G401 (cell line): ENCODE results near the gene TMEM37. TPM values are rescaled to one million over a fixed set of nuclear protein-coding genes. Genes with fewer than 3 reads are reported as not detected.
A peak's percentile ranks its signal among the peaks of the same experiment; 100 is the strongest.
"Not testable (repeated sequence)": the region's sequence is repeated elsewhere in the genome, so short reads cannot be mapped to it uniquely, and the experiment has no call there.

Experiments used
- DNase-seq: peaks from one replicate; pipeline ENCODE4 v3.0.0-alpha.2; 2015; ENCODE audit warnings: low spot score
- in situ Hi-C: cut with HindIII; loops from 2 replicates; pipeline ENCODE4 v1.10.0; 2016; ENCODE audit warnings: low sequenced_read_pairs, mixed read lengths
- total RNA-seq: library from RNA; depleted of rRNA; stranded (reverse); fragments of >200 nt; shearing (Covaris generic); gene quantifications from 2 replicates; pipeline ENCODE4 v1.2.3, GENCODE V29; 2014; rRNA removed

TMEM37 gene
- 0.37 and 3.1 TPM in 2 replicates for total RNA-seq

GRCh38 chr2:119431155-119431975 lies at the start of gene TMEM37:
TMEM37 (plus strand) TSS chr2:119431854; CDS start chr2:119431904, 50 bp downstream.
- DNase-seq, result no peak
- in situ Hi-C loops, result no loop called here

- in situ Hi-C loops, result no loop called here
These were observed 48.1 kb upstream of the TMEM37 start for GRCh38 chr2:119383410-119384140.

GRCh38 chr2:119384971-119385370 lies 46.7 kb upstream of the TMEM37 start:
- in situ Hi-C loops, result no loop called here
- no peak for DNase-seq

More at GRCh38 chr2:119383410-119384140, 48.1 kb upstream of the TMEM37 start:
- peak; percentile 84 for DNase-seq

GRCh38 chr2:119385466-119385865 lies 46.2 kb upstream of the TMEM37 start:
- in situ Hi-C loops, result no loop called here
- no peak for DNase-seq

- peak; percentile 52 for DNase-seq
- in situ Hi-C loops, result no loop called here
These were observed 44.1 kb upstream of the TMEM37 start for GRCh38 chr2:119387381-119388129.

GRCh38 chr2:119389615-119390306 lies 41.9 kb upstream of the TMEM37 start:
- in situ Hi-C loops, result no loop called here
- peak; percentile 23 for DNase-seq

- no peak for DNase-seq
- in situ Hi-C loops, result no loop called here
These were observed 37.5 kb upstream of the TMEM37 start for GRCh38 chr2:119393971-119394748.

GRCh38 chr2:119397196-119397595 lies 34.5 kb upstream of the TMEM37 start:
- no peak for DNase-seq
- in situ Hi-C loops, result no loop called here

- in situ Hi-C loops, result no loop called here
- DNase-seq, result no peak
These were observed 29.5 kb upstream of the TMEM37 start for GRCh38 chr2:119402106-119402505.

- no peak for DNase-seq
- in situ Hi-C loops, result no loop called here
These were observed 28.8 kb upstream of the TMEM37 start for GRCh38 chr2:119402645-119403560.

- DNase-seq, in situ Hi-C loops: not testable (repeated sequence)
These were observed 28.0 kb upstream of the TMEM37 start for GRCh38 chr2:119403618-119404017.

- in situ Hi-C loops, result no loop called here
- no peak for DNase-seq
These were observed 26.5 kb upstream of the TMEM37 start for GRCh38 chr2:119405151-119405550.

- DNase-seq, result peak; percentile 24
- in situ Hi-C loops, result no loop called here
These were observed 24.0 kb upstream of the TMEM37 start for GRCh38 chr2:119407430-119408220.

- no peak for DNase-seq
- in situ Hi-C loops, result no loop called here
These were observed 23.4 kb upstream of the TMEM37 start for GRCh38 chr2:119408221-119408619.

- in situ Hi-C loops, result no loop called here
- no peak for DNase-seq
These were observed 22.1 kb upstream of the TMEM37 start for GRCh38 chr2:119409506-119409905.

- in situ Hi-C loops, result no loop called here
- no peak for DNase-seq
These were observed 16.8 kb upstream of the TMEM37 start for GRCh38 chr2:119414894-119415293.

GRCh38 chr2:119415630-119416029 lies 16.0 kb upstream of the TMEM37 start:
- DNase-seq, result no peak
- in situ Hi-C loops, result no loop called here
